ENCODE results near the gene PLS3.

GRCh38 chrX:115642311-115642710, 81.3 kb downstream of the PLS3 start:
- TF ChIP-seq POLR2A (IDR thresholded peaks at IDR 0.05) (no peak), CTCF (IDR thresholded peaks at IDR 0.05) (no peak)
